GM18907 (cell line): Measurements from ENCODE around the gene FBXO9.
A peak's percentile ranks its signal among the peaks of the same experiment; 100 is the strongest.

Source experiments
- ATAC-seq: cut with Tn5 transposase; IDR thresholded peaks from one replicate; pipeline ENCODE4 v1.9.1; 2021; ENCODE audit warnings: mild to moderate bottlenecking, moderate library complexity; ENCODE audit not compliant: unreplicated experiment

The FBXO9 gene

GRCh38 chr6:53086302-53086701 is 21.1 kb downstream of the FBXO9 start:
- no peak for ATAC-seq

- ATAC-seq: no peak
Observed at GRCh38 chr6:53089948-53090347, 24.7 kb downstream of the FBXO9 start.

- ATAC-seq: no peak
Observed at GRCh38 chr6:53090576-53090975, 25.4 kb downstream of the FBXO9 start.

DNA sequence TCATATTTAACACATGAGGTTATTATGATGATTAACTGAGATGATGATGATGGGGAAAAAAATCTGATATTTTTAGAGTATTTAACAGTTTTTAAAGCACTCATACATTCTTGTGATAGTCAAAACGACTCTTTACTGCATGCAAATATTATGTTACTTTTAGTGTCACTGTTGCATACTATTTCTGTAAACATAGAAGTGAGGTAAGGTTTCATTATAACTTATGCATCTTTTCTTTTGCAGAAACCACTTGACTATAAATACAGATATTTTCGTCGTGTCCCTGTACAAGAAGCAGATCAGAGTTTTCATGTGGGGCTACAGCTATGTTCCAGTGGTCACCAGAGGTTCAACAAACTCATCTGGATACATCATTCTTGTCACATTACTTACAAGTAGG is 30.1 kb downstream of the FBXO9 start:
- no peak for ATAC-seq

GRCh38 chr6:53095716-53096115 is 30.5 kb downstream of the FBXO9 start:
- no peak for ATAC-seq

DNA sequence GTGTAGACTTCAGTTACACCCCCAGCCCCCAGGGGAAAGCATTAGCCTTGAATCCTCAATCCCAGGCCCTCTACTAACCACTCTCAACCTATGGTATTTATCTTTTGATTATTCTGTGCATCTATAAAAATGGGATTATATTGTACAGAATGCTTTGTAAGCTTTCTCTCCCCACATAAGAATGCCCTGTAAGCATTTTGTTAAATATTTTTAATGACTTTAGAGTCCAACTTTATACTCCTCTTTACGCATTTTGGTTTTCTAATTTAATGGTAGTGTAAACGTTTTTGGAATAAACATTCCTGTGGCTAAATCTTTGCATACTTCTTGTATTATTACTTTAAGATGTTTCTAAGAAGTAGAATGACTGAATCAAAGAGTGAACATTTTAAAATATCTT is 35.4 kb downstream of the FBXO9 start:
- no peak for ATAC-seq

DNA sequence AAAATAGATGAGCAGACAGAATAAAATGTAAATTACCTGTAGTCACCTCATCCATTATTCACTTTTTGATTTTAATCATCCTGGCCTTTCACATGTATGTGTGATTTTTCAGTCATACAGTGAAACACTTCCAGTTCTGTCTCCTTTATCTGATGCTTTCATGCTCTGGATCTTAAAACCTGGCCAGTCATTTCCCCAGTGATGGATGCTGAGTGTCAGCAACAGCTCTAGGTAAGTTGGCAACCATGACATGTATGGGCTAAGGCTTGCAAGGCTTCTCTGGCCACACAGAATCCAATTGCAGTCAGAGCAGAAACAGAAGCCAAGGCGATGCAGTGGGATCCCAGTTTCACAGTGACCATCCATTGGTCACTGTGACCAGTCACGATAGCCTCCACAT is 35.8 kb downstream of the FBXO9 start:
- ATAC-seq: no peak

DNA sequence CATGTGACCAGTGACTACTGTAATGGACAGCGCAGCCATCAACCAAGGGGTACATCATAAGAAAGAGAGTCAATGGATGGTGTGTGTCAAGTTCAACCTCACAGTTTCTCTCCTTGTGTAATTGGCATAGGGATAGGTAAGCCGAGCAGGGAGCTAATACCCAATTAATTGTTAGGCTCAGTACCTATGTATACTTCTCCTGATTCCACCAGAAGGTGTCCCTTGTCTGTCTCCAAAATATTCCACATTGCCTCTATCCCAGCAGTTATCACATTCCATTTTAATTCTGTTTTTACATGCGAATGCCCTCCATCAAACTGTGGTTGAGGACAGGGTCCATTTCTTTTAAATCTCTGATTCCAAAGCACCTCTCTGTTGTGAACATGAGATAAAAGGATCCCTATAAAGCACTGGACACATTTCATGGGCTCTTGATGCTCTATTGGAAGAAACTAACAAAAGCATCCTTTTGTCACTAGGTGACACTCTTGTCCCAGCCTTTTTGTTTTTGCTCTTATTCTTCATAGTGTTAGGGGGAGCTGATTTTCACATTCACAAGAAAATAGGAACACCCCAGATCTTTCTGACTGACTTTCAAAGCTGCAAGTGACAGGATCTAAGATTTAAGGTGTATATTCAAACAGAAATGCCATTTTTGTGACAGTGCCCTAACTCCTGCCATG is 38.9 kb downstream of the FBXO9 start:
- ATAC-seq: no peak

DNA sequence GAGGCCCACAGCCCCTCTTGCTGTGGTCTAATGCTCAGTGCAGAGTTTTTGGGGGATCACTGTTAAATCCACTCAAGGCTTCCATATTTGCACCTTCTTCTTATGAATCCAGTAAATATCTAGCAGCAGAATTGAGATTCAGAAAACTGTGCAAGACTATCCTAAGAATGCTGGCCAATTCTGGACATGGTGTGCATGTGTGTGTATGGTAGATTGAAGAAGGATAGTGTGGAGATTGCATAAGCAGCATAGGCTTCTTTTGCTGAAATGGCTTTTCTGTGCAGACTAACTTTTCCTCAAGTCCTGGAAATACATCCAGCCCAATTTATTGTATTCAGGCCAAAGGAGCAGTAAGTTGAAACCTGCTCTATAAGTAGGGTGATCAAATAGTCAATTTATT is 39.7 kb downstream of the FBXO9 start:
- no peak for ATAC-seq

- ATAC-seq: no peak
Observed at GRCh38 chr6:53107091-53107490, 41.9 kb downstream of the FBXO9 start.

DNA sequence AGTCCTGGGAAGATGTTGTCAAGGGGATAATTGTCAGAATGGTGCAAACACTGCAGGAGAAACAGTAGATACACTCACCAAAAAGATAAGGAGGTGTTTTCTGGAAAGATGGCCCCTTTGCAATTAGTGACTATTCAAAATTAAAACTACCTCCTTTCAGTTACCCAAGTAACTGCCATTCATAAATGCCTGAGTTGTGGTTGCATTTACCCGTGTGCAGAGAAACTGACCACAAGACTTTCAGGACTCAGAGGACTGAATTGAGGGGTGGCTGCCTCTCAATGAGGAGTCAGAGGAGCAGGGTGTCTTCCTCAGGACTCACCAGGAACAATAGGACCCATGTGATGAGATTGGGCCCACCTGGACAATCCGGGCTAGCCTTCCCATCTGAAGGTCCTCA is 44.4 kb downstream of the FBXO9 start:
- ATAC-seq: peak; percentile 64

DNA sequence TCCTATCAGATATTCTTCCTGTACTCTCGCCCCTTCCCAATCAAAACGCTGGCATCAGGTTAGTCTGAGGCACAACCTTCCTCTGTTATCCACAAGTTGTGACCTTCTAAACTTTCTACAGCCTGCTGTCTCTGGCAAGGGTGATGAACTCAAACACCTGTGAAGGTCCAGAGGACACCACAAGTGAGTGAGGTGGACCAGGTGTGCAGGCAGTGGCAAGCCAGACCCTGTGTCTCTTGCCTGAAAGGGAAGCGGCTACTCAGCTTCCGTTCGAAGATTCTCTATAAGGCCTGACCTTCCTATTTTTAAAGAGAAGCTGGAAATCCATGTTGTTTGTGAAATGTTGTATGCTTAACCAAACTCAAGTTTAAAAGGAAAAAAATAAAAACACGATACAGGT is 46.7 kb downstream of the FBXO9 start:
- no peak for ATAC-seq

GRCh38 chr6:53112404-53112803 is 47.2 kb downstream of the FBXO9 start:
- no peak for ATAC-seq

- no peak for ATAC-seq
Observed at GRCh38 chr6:53112871-53113270, 47.7 kb downstream of the FBXO9 start.

GRCh38 chr6:53113742-53114141 is 48.5 kb downstream of the FBXO9 start:
- no peak for ATAC-seq

GRCh38 chr6:53115113-53115512 is 49.9 kb downstream of the FBXO9 start:
- ATAC-seq: no peak

- ATAC-seq: no peak
Observed at GRCh38 chr6:53115741-53116140, 50.5 kb downstream of the FBXO9 start.

DNA sequence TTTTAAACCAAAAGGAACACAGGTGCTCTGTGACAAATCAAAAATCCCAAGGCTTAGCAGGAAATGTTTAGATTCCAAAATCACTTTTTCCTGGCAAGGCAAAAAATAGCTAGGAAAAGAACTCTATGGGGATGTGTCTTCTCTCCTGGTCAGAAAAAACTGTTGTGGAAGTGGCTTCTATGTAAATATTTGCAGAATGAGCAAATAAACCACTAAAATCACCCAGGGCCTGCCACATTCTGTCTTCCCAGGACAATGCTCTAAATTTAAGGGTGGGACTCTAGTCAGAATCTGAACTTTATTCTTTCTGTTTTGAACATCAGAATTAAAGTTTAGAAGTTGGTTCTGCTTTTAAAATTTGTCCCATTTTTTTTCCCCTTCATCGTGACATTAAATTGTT is 54.1 kb downstream of the FBXO9 start:
- ATAC-seq: no peak

DNA sequence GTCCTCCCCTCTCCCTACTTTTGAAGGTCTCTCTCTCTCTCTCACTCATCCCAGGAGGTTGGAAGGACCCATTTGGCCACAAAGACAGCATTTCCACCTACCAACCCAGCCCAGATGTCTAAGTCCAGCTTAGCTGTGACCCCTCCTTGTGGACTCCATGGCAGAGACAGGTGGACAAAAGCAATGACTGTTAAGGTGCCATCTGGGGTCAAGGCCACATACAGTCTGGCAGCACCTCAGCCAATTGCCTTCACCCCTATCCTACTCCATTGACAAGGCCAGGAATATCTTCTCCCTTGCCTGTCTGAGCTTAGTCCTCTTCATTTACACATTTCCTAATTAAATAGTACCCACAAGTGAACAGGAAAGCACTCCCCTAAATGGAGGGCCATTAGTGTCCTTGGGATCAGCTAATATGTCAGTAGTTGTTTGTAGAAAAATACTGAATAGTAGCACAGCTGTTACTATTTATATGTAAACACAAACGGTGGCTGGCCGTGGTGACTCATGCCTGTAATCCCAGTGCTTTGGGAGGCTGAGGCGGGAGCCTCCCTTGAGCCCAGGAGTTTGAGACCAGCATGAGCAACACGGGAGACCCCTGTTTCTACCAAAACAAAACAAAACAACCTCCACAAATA is 54.7 kb downstream of the FBXO9 start:
- ATAC-seq: no peak

GRCh38 chr6:53124131-53124800 is 59.1 kb downstream of the FBXO9 start:
- ATAC-seq: no peak

GRCh38 chr6:53125276-53125675 is 60.1 kb downstream of the FBXO9 start:
- no peak for ATAC-seq

DNA sequence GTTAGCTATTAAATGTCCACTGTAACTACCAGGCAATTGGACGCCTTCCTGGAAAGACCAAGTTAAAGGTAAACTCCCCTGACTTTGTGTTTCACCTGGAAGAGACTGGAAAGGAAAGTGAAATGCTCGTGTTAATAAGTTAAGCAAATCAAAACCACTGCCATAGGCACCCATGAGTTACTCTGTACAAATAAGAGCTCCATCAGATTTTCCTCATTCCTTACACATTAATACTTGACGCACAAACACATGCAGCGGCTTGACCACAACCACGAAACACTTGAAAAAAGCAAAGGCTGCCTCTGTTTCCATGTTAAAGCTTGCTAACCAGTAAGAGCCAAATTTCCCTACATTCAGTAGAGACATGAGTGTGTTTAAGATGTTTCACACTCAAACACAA is 63.6 kb downstream of the FBXO9 start:
- no peak for ATAC-seq
